Keratinocyte (primary cell): ENCODE measurements around the gene PAGE2B. TPM values are rescaled to one million over a fixed set of nuclear protein-coding genes. Genes with fewer than 3 reads are reported as not detected.

Source experiments
- DNase-seq: peaks from one replicate; pipeline ENCODE4 v3.0.0-alpha.2; 2011; ENCODE audit warnings: low read depth, missing footprints, low spot score
- FAIRE-seq: peaks from 2 replicates; lab custom pipeline; 2011; peaks lifted over from hg19 to GRCh38; lab: Jason Lieb, UNC
- H2AFZ ChIP-seq: 2 replicates; pipeline ENCODE4 v1.6.0; 2012; ENCODE audit warnings: low read length, control low read depth, inconsistent platforms; ENCODE audit not compliant: control insufficient read depth
- H3K27ac ChIP-seq: 2 replicates; pipeline ENCODE4 v1.5.1; 2011; ENCODE audit warnings: low read length; ENCODE audit not compliant: control insufficient read depth, insufficient read depth
- H3K27me3 ChIP-seq: 3 replicates; pipeline ENCODE4 v1.6.0; 2011; ENCODE audit warnings: low read length; ENCODE audit not compliant: control insufficient read depth, insufficient read depth; ENCODE audit errors: extremely low read depth
- H3K36me3 ChIP-seq, 2 experiments: 2 replicates in 1 of 2; 3 replicates in 1 of 2; pipeline ENCODE4 v1.5.1; 2011; ENCODE audit warnings: low read length in 2 of 2, mild to moderate bottlenecking in 1 of 2; ENCODE audit not compliant: control insufficient read depth in 2 of 2, insufficient read depth in 2 of 2; ENCODE audit errors: extremely low read depth in 1 of 2
- H3K4me1 ChIP-seq: 3 replicates; pipeline ENCODE4 v1.5.1; 2011; ENCODE audit warnings: low read length; ENCODE audit not compliant: control insufficient read depth, insufficient read depth; ENCODE audit errors: extremely low read depth
- H3K4me2 ChIP-seq: 3 replicates; pipeline ENCODE4 v1.6.0; 2011; ENCODE audit warnings: low read depth, low read length; ENCODE audit not compliant: control insufficient read depth, insufficient read depth; ENCODE audit errors: extremely low read depth
- H3K4me3 ChIP-seq, 3 experiments: fragments of 200-600 bp in 1 of 3; sonication (generic) in 1 of 3; 2 replicates in 2 of 3; 3 replicates in 1 of 3; pipeline ENCODE4 v1.5.1; 2011 to 2016; ENCODE audit warnings: low read length in 3 of 3, mild to moderate bottlenecking in 3 of 3, control low read depth in 2 of 3, inconsistent platforms in 1 of 3, low read depth in 1 of 3, mixed read lengths in 1 of 3, mixed run types in 1 of 3, moderate library complexity in 1 of 3; ENCODE audit not compliant: control insufficient read depth in 2 of 3, insufficient read depth in 2 of 3; ENCODE audit errors: extremely low read depth in 1 of 3
- H3K79me2 ChIP-seq: 2 replicates; pipeline ENCODE4 v1.6.0; 2012; ENCODE audit warnings: low read length; ENCODE audit not compliant: control insufficient read depth, insufficient read depth
- H3K9ac ChIP-seq: 3 replicates; pipeline ENCODE4 v1.6.0; 2011; ENCODE audit warnings: low read length; ENCODE audit not compliant: control insufficient read depth, insufficient read depth; ENCODE audit errors: extremely low read depth
- H3K9me1 ChIP-seq: 3 replicates; pipeline ENCODE4 v1.6.0; 2011; ENCODE audit warnings: low read length; ENCODE audit not compliant: control insufficient read depth, insufficient read depth; ENCODE audit errors: extremely low read depth
- H3K9me3 ChIP-seq: 2 replicates; pipeline ENCODE4 v1.5.1; 2012; ENCODE audit warnings: low read depth, low read length; ENCODE audit not compliant: control insufficient read depth
- H4K20me1 ChIP-seq: 3 replicates; pipeline ENCODE4 v1.6.0; 2011; ENCODE audit warnings: low read length; ENCODE audit not compliant: control insufficient read depth, insufficient read depth; ENCODE audit errors: extremely low read depth
- EZH2 ChIP-seq: IDR thresholded peaks from one replicate; pipeline ENCODE4 v1.6.1; 2012; ENCODE audit warnings: inconsistent platforms, mild to moderate bottlenecking, low read length, moderate library complexity
- dilution Hi-C: fragments of 300-500 bp; cut with MboI; formaldehyde crosslinking; loops from one replicate; pipeline ENCODE4 v1.7.0; 2020; ENCODE audit warnings: low sequenced_read_pairs; ENCODE audit not compliant: extremely low pct_ligation_motif_present
- polyA plus RNA-seq, 5 experiments: library from polyadenylated mRNA; depleted of rRNA in 3 of 5; stranded (reverse) in 3 of 5; stranded (forward) in 1 of 5; unstranded in 1 of 5; fragments of >200 nt; gene quantifications; 1 replicate in 1 of 5; 2 replicates in 3 of 5; 3 replicates in 1 of 5; pipeline versions ENCODE4 v1.2.1 to v1.2.3, GENCODE V29; 2011 to 2012; ENCODE audit warnings: missing spikeins in 2 of 5, low read depth in 1 of 5, low replicate concordance in 1 of 5
- TF ChIP-seq, protein P1 (sequence below), 3 experiments: IDR thresholded peaks in 1 of 3; conservative IDR thresholded peaks in 1 of 3; optimal IDR thresholded peaks in 1 of 3; 2 replicates in 2 of 3; 3 replicates in 1 of 3; pipeline versions ENCODE3 to v1.5.1; 2011; ENCODE audit warnings: low read length in 3 of 3, mild to moderate bottlenecking in 3 of 3, moderate library complexity in 2 of 3, control low read depth in 1 of 3, inconsistent platforms in 1 of 3; ENCODE audit not compliant: insufficient read depth in 2 of 3; ENCODE audit errors: extremely low read depth in 1 of 3

PAGE2B gene
- polyA plus RNA-seq, 1 donor (not counting 4 experiments of a cell fraction or from before 2014, with no cell fraction given): not detected

DNA sequence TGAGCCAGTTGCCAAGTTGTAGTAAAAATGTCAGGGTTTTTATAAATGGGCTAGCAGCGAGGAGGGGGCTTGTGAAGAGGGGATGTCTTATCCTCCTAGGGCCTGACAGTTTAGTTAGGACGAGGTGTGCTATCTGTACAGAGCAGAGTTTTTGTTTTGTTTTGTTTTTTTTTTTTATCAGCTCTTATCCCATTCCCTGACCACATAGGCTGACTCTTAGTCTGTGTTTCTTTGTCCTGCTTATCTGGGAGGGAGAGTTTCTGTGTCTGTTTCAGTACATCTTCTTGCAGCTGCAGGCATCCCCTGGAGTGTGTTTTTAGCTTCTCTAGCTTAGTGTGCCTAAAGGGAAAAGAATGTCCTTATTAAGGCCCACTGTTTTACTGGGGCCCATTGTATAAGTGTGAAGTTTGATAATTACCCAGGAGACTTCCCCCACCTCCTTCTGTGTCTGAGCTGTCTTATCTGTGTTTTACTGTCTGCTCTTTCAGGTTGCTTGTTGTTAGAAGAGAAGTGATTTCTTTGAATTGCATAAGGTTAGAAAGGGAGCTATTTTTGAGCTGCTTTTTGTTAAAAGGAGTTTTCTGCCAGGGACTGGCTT, 46.0 kb downstream of the PAGE2B start:
- dilution Hi-C loops: no loop called here
- H3K36me3 ChIP-seq: no peaks in the 10 kb centered on the region
- FAIRE-seq (no peak), DNase-seq (no peak)
- no peaks in the 10 kb centered on the region for H3K9me3 ChIP-seq
- no peak for TF ChIP-seq EZH2
- TF ChIP-seq, protein P1, sequence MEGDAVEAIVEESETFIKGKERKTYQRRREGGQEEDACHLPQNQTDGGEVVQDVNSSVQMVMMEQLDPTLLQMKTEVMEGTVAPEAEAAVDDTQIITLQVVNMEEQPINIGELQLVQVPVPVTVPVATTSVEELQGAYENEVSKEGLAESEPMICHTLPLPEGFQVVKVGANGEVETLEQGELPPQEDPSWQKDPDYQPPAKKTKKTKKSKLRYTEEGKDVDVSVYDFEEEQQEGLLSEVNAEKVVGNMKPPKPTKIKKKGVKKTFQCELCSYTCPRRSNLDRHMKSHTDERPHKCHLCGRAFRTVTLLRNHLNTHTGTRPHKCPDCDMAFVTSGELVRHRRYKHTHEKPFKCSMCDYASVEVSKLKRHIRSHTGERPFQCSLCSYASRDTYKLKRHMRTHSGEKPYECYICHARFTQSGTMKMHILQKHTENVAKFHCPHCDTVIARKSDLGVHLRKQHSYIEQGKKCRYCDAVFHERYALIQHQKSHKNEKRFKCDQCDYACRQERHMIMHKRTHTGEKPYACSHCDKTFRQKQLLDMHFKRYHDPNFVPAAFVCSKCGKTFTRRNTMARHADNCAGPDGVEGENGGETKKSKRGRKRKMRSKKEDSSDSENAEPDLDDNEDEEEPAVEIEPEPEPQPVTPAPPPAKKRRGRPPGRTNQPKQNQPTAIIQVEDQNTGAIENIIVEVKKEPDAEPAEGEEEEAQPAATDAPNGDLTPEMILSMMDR (optimal IDR thresholded peaks at IDR 0.05 in 1 of 3, IDR thresholded peaks at IDR 0.05 in 1 of 3, conservative IDR thresholded peaks at IDR 0.05 in 1 of 3; ENCODE audit: extremely low read depth in 1 of 3, insufficient read depth in 2 of 3, low read length in 3 of 3): no peak
- H3K9ac ChIP-seq: no peak overlapping the region
- no peaks in the 10 kb centered on the region for H3K79me2 ChIP-seq
- H3K4me3 ChIP-seq: no peak overlapping the region
- H3K27ac ChIP-seq: no peak overlapping the region
- H3K27me3 ChIP-seq: no peaks in the 10 kb centered on the region
- no peak overlapping the region for H3K4me2 ChIP-seq
- H2AFZ ChIP-seq: no peak overlapping the region
- H3K4me1 ChIP-seq: peaks cover 3% of the 10 kb centered on the region
- H4K20me1 ChIP-seq: no peaks in the 10 kb centered on the region
- no peaks in the 10 kb centered on the region for H3K9me1 ChIP-seq

DNA sequence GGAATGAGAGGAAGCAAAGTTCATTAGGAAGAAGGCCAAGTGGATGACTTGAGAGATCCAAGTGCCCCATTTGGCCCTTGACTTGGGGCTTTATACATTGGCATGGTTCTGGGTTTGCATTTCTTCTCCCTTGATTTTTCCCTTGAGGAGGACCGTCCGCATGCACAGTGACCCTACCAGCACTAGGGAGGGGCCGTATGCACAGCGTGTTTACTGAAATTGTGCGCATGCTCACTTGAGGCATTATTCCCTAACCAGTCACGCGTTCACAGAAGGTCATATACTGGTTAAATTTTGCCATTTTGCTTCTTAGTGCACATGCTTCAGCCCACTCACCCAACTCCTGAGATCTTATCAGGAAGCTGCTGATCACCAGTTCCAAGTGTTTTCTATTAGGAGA, 49.1 kb downstream of the PAGE2B start:
- Histone ChIP-seq H2AFZ (no peak overlapping the region), H3K4me2 (no peak overlapping the region), H4K20me1 (no peaks in the 10 kb centered on the region), H3K9ac (no peak overlapping the region), H3K79me2 (no peaks in the 10 kb centered on the region), H3K4me1 (peaks cover 3% of the 10 kb centered on the region), H3K9me3 (no peaks in the 10 kb centered on the region), H3K27ac (no peak overlapping the region), H3K9me1 (no peaks in the 10 kb centered on the region), H3K27me3 (no peaks in the 10 kb centered on the region), H3K36me3 (no peaks in the 10 kb centered on the region), H3K4me3 (no peak overlapping the region)
- TF ChIP-seq, protein P1 (optimal IDR thresholded peaks at IDR 0.05 in 1 of 3, IDR thresholded peaks at IDR 0.05 in 1 of 3, conservative IDR thresholded peaks at IDR 0.05 in 1 of 3; ENCODE audit: extremely low read depth in 1 of 3, insufficient read depth in 2 of 3, low read length in 3 of 3): no peak
- TF ChIP-seq EZH2: no peak
- no peak for FAIRE-seq
- dilution Hi-C loops: no loop called here
- no peak for DNase-seq
